GM19240 (cell line): ENCODE results near the gene LARP4B.

Source experiments
- DNase-seq: peaks from one replicate; pipeline ENCODE4 v3.0.0; 2011; ENCODE audit warnings: low spot score; ENCODE audit not compliant: insufficient read length

The LARP4B gene

DNA sequence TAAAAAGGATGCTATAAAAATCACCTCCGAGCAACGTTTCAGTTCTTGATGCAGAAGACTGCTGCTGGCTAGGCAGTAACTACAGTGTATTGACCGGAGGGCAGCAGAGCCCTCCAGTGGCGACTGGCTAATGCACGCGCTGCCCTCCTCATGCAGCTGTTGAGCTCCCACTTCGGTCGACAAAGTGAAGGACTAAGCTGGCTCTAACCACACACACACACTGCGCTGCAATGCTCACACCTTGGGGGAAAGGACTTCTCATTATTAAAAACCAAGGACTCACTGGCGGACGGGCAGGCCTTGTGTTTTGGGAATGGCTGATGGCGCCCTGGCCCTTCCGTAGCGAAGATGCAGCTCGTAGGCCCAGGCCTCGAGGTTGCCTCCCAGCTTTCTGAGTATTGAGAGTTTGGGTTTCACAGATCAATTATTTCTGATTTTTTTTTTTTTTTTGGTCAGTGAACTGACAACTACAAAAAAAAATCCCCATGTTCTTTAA, 121.1 kb downstream of the LARP4B start:
- DNase-seq = no peak

DNA sequence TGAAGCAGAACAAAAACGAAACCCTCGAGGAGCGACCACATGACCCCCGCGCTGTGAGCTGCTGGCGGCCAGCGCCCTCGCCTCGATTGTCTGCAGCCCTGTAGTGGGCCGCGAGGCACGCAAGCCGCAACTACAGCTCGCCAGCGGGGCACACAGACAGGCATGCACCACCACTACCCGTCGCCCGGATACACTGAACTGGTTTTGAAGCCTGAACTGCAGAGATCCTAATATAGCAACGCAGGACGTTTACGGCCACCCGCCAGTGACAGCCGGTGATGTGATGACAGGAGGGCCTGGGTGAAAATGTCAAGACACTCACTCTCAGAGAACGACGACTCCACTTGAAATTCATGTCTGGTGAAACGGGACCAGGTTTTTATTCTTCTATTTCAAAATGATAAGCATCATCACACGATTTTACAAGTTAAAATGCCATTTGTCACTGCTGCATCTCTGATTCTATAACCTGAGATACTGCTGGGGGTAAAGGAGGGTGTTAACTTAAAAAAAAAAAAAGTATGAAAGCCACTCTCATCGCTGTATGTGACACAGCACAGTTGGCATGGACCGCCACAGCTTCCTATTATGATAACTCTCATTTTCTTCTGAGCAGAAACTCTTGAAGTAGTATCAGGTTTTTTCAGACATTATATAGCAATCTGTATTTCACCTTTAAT, 121.7 kb downstream of the LARP4B start:
- DNase-seq = no peak

DNA sequence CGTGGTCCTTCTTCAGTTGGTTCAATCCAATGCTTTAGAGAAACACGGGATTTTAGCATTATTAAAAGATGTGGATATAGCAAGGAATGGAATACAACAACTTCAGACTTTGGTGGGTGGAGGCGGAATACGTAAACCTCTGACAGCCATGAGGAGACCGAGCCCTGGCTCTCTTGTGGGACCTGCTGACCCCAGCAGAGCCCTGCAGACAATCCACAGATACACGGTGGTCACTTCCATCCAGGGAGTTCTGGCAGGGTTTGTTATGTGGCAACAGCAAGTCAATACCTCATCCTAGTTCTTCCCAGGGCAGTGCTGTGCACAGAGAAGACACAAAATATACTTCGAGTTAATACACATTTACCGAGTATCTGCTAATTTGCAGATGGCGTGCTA, 123.5 kb downstream of the LARP4B start:
- DNase-seq = no peak

DNA sequence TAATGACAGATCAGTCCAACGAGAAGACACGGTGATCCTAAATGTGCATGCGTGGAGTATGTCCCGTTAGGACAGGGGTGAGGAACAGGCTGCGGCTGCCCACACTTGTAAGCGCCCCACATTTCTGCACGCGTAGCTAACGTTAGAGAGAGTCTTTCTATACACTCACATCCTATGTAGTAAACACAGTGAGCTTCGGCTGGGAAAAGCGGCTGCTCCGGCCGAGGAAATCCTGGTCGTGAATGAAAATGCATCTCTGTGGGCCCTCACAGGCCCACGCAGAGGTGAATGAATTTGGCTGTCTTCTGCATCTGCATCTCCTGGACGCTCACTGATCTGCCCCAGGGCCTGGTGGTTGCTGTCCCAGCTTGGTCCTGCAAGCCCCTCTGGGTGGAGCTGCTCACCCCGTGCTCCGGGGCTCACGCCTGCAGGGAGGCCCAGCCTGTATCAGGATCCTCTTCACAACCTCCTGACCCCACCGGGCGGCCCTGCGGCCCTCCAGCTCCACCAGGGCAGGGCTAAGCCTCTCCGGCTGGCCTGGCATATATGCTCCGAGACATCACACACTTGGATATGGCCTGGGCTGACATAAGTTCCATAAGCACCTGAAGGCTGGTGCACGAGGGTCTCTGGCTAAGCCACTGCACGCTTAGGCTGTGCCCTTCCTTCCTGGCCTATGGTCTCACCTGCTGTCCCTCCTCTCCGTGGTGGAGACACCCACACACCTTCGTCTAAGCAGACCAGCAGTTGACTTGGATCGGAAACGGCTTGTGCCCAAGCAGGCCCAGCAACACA, 124.1 kb downstream of the LARP4B start:
- DNase-seq = no peak

DNA sequence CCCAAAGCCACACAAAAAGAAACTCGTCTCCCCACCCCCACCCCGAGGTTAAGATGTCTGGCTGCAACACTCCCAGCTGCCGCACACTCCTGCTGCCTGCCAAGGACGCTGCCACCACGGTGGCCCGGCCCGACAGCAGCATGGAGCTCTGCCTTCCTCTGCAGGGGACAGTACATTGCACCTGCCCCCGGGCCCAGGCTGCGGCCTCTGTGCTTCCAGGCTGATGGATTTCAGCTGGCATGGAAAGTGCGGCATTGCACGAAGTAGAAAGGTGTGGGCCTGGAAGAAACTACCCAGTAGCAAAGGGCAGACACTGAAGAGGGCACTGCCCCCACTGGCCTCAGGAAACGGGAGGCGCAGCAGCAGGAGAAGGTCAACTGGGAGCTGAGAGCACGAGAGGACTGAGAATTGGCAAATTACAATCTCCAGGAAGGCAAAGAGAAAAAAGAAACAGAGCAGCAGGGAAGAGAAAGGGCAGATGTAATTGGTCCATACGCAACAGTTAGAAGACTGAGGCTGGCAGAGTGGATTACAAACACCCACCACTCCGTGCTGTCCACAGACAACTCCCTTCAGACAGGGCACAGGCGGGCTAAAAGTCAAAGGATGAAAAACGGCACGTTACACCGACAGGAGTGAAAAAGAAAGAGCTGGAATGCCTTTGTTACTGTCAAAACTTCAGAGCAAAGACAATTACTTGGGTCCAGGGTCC, 124.9 kb downstream of the LARP4B start:
- DNase-seq = no peak

DNA sequence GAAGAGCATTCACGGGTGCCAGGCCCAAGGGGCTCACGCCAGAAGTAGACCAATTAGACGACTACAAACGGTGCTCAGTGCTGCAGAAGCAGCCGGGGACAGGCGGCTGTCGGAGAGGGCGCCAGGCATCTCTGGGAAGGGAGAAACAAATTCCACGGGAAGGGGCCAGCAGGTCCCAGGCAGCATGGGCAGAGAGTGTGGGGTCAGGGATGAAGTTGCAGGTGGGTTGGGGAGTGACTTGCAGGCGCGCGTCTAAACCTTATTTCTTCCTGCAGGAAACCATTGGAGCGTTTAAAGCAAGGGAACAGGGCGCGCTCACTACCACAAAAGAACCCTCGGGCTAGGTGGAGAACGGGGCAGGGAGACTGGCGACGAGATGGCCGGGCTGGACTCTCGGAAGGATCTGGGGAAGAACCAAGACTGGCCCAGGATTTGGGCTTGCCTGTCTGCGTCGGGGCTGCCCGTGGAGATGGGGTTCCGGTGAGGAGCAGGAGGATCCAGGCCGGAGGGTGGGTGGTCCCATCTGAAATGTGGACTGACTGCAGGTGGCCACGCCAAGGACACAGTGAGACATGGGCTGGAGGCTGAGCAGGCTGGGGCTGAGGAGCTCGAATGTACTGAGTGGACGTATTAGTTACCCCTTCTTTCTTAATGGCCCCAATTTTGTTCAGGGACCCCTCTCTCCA, 125.7 kb downstream of the LARP4B start:
- no peak for DNase-seq

DNA sequence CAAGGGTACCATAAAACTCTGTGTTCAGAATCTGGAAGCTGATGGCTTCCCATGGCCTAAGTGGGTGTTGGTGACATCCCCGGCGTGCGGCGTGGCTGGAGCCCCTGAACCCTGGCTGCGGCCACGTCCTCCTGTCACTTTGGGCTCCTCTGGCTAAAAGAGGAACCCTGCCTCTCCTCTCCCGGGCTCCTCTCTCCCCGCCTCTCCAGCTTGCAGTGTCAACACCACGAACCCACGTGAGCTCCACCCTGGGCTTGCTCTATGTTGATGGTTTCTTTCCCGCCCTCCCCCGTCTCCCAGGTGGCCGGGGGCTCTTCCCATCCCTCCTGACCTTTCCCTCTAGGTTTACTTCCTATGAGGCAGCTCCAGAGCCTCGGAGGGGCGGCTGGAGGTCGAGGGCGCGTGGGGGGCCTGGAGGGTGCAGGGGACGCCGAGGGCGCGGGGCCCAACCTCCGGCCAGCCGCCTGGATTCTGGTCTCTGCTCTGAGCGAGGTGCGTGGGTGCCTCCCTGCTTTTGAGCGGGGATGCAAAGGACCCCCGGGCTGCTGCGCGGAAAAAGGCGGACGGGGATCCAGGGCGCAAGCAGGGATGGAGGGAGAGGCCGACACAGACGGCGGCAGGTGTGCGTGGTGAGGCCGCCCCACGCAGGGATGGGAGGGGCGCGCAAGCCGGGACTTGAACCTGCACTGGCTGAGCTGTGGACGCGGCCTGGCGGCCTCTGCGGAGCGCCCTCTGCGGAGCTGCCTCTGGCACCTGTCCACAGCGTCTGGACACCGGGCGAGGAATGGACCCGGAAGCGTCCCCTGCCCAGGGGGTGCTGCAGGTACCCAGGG, 126.5 kb downstream of the LARP4B start:
- DNase-seq = no peak

DNA sequence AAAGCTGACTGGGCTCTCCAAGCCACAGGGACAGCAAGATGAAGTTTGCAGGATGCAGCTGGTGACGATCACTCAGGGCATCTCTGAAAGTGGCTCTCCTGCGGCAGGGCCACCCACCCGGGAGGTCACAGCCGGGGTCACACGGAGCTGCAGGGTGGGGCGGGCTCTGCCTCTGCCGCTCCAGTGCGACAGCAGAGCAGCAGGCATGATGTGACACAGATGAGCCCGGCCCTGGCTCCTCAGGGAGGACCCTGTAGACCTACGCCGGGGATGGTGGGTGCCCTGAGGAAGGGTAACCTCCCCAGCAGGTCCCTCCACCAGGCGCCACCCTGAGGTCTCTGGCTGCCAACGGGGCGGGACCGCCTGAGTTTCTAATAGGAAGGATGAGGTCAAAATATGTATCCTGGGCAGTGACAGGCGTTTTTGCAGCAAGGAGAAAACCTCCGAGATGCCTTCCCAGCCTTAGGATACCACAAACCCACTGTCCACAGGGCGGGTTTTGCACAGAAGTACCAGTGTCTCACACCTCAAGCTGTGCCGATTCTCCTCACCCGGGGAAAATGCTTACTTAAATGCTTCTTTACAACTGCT, 127.2 kb downstream of the LARP4B start:
- DNase-seq = no peak

DNA sequence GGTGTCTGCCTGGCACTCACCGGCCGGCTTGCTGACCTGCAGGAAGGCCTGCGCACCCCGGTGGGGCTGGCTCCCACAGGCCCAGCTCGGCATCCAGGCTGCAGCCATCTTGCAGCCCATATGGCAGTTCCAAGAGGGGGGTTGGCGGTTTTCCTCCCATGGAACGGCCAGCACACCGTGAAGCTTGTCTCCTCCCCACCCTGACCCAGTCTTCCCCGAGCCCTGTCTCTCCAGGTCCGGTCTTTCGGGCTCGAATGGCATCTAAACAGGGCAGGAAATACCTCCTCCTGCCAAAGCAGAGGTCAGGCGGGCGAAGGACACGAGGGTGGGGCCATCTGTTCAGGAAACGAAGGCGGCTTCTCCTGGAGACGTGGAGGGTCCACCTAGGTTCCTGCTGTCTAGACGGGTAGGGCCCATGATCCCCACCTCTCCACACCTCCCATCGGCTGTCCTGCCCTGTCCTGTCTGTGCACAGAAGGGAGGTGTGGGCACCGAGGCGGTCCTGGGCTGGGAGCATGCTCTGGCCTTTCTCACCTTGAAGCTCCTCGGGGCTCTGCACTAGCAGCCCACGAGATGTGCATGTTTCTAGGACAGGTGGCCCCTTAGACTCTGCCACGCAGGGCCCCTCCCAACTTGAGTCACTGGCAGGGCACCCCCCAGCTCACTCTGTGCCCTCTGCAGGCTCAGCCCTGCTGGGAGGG, 128.3 kb downstream of the LARP4B start:
- DNase-seq = no peak

DNA sequence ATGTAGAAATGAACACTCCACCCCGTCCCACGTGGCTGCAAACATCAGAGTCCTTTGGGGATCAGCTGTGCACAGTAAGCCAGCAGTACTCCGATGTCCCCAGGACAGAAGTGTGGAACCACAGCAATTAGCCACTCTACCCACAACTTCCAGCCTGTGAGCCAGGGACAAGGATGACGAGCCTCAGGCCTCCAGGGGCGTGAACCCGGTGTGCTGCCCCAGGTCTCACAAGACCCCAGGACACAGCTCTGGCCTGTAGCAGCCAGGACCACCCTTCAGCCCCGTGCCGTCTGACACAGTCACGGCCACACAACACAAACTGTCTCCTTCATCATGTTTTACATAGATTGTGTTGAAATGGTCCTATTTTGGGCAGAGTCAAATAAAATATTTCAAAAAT, 129.0 kb downstream of the LARP4B start:
- no peak for DNase-seq

DNA sequence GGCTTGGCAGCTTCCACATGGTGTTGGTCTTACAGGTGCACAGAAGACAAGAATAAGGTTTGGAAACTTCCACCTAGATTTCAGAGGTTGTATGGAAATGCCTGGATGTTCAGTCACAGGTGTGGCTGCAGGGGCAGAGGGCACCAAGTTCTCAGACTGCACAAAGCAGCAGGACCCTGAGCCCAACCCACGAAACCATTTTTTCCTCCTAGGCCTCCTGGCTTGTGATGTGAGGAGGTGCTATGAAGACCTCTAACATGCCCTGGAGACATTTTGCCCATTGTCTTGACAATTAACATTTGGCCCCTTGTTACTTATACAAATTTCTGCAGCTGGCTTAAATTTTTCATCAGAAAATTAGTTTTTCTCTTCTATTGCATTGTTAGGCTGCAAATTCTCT, 134.3 kb downstream of the LARP4B start:
- DNase-seq = no peak

DNA sequence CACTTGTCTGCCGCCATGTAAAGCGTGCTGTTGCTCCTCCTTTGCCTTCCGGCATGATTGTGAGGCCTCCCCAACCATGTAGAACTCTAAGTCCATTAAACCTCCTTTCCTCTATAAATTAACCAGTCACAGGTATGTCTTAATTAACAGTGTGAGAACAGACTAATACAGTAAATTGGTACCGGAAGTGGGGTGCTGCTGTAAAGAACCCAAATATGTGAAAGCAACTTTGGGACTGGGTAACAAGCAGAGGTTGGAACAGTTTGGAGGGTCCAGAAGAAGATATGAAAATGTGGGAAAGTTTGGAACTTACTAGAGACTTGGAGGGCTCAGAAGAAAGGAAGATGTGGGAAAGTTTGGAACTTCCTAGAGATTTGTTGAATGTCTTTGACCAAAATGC, 135.3 kb downstream of the LARP4B start:
- DNase-seq = no peak

DNA sequence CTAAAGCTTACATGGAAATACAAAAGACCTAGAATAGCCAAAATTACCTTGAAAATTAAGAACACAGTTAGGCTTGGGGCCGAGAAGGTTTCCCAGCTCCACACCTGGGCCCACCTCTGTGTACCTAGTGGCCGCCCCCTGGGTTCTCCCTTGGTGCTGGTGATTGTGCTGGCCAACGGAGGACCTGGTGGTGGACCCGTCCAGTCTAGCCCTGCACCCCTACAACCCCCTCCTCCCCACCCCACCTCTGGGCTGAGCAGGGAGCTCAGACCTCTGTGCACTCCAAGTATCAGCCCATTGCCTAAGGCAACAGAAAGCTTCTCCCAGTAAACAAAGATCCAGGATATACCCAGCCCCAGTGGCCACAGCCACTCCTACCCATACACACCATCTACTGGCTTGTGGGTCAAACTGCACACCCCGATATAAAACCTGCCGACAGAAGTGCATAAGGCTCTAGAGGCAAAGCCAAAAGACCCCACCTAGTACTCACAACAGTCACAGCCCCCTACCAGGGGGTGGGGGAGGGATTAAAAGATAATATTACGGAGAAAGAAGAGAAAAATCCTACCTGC, 137.0 kb downstream of the LARP4B start:
- no peak for DNase-seq

DNA sequence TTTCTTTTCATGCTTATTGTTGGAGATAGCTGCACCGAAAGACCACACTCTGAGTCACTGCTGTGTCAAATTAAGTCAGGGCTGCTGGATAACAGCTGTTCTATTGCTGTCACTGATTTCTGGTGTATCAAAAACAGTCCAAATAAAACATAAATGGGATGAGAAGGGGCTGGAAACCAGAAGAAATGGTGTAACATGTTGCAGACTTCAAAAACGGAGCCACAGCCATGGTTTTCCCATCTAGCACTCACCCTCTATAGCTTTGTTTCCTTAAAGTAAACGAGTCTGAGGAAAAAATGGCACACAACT, 138.8 kb downstream of the LARP4B start:
- DNase-seq = no peak

DNA sequence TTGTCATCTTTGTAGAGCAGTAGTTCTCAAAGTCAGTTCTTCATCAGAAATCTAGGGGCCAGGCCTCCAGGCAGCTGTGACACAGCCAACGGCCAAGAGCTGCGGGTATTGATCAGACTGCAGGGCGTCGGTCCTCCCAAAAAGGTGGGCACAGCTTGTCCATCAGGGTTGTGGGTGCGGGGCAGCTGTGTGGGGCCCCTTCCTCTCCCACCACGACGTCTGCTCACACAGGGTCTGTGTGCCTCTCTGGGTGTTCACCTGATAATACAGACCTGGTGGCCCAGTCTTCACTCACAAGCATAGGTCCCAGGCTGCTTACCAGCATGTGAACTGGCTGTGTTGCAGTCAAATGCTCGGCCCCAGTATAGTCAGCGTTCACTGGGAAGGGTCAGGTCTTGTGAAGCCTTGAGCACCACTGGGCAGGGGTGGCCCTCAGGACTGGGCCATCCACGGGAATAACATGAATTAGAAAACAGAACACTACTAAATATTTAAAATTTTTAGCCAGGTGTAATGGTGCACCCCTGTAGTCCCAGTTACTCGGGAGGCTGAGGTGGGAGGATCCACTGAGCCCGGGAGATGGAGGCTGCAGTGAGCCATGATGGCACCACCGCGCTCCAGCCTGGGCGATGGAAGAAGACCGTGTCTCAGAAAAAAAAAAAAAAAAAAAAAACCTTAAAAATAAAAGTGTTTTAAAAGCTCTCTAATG, 139.3 kb downstream of the LARP4B start:
- DNase-seq = no peak

DNA sequence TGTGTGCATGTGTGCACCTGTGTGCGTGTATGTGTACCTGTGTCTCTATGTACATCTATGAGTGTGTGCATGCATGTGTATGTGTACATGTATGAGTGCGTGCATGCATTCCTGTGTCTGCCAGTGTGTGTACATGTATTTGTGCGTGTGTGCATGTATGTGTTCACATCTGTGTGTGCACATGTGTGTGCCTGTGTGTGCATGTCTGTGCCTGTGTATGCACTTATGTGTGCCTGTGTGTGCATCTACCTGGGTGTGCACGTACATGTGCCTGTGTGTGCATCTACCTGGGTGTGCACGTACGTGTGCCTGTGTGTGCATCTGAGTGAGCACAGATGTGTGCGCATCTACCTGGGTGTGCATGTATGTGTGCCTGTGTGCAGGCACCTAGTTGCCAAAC, 139.9 kb downstream of the LARP4B start:
- DNase-seq = no peak

DNA sequence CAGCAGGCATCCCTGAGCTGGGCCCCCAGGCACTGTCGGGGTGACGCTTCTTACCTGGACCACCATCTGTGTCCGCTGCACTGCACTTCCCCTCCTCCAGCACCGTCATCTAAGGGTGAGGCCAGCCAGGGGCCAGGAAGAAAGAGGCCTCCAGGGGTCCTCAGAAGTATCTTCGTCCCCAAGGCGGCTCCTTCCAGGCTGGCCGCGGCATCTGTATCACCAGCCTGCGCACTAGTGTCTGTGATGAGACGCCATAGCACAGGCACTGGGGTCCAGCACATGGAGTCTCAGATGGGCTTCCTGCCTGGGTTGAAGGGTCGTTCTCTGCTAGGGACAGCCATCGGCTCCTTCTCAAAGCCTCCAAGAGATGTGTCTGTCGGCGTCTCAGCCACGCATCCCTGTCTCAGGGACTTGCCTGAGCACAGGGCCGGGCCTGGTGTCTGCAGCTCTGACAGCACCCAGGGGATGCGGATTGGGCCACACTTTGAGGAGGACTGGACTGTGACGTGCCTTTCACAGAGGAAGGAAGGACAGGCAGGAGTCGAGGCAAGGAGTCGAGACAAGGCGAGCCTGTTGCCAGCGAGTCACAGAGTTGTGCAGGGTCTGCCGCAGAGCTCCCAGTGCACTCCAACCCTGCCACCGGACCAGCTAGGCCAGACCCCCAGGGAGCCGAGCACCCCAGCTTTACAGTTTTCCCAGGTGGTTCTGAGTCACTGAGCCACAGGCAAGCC, 140.5 kb downstream of the LARP4B start:
- no peak for DNase-seq
